ENCODE results near the gene FAM20B. TPM values are rescaled to one million over a fixed set of nuclear protein-coding genes. Genes with fewer than 3 reads are reported as not detected.

The FAM20B gene
- total and polyA plus RNA-seq, 2 of the 13 experiments (the other 11 are each of a cell fraction or from before 2014, with no cell fraction given) = 13.8 to 26.9 TPM

DNA sequence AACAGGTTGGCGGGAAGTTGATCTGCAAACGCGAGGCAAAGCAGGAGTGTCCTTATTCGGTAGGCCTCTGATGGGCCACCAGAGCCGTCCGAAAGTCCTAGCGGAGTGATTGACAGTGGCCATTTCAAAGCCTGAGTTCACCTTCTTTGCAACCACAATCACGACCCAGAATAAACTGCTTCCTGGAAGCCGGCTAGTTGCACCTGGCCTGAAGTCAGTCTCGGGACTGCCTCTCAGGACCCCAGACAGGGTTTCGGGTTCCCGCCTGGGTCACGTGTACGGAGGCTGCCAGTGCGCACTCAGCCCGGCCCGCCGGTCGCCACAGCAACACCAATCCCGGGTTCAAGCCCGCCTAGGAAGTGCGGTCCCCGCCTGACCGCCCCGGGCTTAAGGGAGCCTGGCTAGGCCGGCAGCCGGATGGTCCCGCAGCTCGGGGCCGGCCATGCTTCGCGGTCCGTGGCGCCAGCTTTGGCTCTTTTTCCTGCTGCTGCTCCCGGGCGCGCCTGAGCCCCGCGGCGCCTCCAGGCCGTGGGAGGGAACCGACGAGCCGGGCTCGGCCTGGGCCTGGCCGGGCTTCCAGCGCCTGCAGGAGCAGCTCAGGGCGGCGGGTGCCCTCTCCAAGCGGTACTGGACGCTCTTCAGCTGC, 56.1 kb downstream of the FAM20B start, which contains the start of gene TOR3A (continued):
- TF ChIP-seq ZNF572 (CRISPR knock-in tag; IDR thresholded peaks at IDR 0.05) (0 out of 2 replicates have a peak, but pooled peaks have one; percentile 39), ZFX (CRISPR knock-in tag; IDR thresholded peaks at IDR 0.05; ENCODE audit: low read depth) (peak; percentile 93), ZNF644 (CRISPR knock-in tag; IDR thresholded peaks at IDR 0.05; ENCODE audit: low read depth) (no peak), ZNF720 (CRISPR knock-in tag; IDR thresholded peaks at IDR 0.05) (no peak), MYNN (CRISPR knock-in tag; IDR thresholded peaks at IDR 0.05; ENCODE audit: low read depth) (no peak), CHD4 (IDR thresholded peaks at IDR 0.05; ENCODE audit: borderline replicate concordance, low read length) (no peak), KLF9 (CRISPR knock-in tag; IDR thresholded peaks at IDR 0.05; ENCODE audit: low read depth) (no peak), RBFOX2 (IDR thresholded peaks at IDR 0.05; ENCODE audit: low read depth, low read length) (peak; percentile 73), DR1 (CRISPR knock-in tag; IDR thresholded peaks at IDR 0.05) (peak; percentile 90), ZSCAN30 (CRISPR knock-in tag; IDR thresholded peaks at IDR 0.05) (no peak), HNF4A (CRISPR knock-in tag; IDR thresholded peaks at IDR 0.05) (peak; percentile 25; the same call in 1 of the 2 replicates), PRMT3 (CRISPR knock-in tag; IDR thresholded peaks at IDR 0.05; ENCODE audit: borderline replicate concordance, low read depth) (no peak), ZFP36L2 (CRISPR knock-in tag; IDR thresholded peaks at IDR 0.05) (0 out of 2 replicates have a peak, but pooled peaks have one; percentile 23), RXRA (CRISPR knock-in tag; IDR thresholded peaks at IDR 0.05) (peak; percentile 63; the same call in 1 of the 2 replicates), ZNF598 (CRISPR knock-in tag; IDR thresholded peaks at IDR 0.05; ENCODE audit: borderline replicate concordance) (peak; percentile 57; the same call in 1 of the 2 replicates)
- TF ChIP-seq, protein P1, sequence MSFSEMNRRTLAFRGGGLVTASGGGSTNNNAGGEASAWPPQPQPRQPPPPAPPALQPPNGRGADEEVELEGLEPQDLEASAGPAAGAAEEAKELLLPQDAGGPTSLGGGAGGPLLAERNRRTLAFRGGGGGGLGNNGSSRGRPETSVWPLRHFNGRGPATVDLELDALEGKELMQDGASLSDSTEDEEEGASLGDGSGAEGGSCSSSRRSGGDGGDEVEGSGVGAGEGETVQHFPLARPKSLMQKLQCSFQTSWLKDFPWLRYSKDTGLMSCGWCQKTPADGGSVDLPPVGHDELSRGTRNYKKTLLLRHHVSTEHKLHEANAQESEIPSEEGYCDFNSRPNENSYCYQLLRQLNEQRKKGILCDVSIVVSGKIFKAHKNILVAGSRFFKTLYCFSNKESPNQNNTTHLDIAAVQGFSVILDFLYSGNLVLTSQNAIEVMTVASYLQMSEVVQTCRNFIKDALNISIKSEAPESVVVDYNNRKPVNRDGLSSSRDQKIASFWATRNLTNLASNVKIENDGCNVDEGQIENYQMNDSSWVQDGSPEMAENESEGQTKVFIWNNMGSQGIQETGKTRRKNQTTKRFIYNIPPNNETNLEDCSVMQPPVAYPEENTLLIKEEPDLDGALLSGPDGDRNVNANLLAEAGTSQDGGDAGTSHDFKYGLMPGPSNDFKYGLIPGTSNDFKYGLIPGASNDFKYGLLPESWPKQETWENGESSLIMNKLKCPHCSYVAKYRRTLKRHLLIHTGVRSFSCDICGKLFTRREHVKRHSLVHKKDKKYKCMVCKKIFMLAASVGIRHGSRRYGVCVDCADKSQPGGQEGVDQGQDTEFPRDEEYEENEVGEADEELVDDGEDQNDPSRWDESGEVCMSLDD (CRISPR knock-in tag; IDR thresholded peaks at IDR 0.05; ENCODE audit: borderline replicate concordance) = peak; percentile 71; the same call in 1 of the 2 replicates
- TF ChIP-seq, protein P2, sequence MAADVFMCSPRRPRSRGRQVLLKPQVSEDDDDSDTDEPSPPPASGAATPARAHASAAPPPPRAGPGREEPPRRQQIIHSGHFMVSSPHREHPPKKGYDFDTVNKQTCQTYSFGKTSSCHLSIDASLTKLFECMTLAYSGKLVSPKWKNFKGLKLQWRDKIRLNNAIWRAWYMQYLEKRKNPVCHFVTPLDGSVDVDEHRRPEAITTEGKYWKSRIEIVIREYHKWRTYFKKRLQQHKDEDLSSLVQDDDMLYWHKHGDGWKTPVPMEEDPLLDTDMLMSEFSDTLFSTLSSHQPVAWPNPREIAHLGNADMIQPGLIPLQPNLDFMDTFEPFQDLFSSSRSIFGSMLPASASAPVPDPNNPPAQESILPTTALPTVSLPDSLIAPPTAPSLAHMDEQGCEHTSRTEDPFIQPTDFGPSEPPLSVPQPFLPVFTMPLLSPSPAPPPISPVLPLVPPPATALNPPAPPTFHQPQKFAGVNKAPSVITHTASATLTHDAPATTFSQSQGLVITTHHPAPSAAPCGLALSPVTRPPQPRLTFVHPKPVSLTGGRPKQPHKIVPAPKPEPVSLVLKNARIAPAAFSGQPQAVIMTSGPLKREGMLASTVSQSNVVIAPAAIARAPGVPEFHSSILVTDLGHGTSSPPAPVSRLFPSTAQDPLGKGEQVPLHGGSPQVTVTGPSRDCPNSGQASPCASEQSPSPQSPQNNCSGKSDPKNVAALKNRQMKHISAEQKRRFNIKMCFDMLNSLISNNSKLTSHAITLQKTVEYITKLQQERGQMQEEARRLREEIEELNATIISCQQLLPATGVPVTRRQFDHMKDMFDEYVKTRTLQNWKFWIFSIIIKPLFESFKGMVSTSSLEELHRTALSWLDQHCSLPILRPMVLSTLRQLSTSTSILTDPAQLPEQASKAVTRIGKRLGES (CRISPR knock-in tag; IDR thresholded peaks at IDR 0.05; ENCODE audit: borderline replicate concordance) = peak; percentile 76
- TF ChIP-seq, protein P3, sequence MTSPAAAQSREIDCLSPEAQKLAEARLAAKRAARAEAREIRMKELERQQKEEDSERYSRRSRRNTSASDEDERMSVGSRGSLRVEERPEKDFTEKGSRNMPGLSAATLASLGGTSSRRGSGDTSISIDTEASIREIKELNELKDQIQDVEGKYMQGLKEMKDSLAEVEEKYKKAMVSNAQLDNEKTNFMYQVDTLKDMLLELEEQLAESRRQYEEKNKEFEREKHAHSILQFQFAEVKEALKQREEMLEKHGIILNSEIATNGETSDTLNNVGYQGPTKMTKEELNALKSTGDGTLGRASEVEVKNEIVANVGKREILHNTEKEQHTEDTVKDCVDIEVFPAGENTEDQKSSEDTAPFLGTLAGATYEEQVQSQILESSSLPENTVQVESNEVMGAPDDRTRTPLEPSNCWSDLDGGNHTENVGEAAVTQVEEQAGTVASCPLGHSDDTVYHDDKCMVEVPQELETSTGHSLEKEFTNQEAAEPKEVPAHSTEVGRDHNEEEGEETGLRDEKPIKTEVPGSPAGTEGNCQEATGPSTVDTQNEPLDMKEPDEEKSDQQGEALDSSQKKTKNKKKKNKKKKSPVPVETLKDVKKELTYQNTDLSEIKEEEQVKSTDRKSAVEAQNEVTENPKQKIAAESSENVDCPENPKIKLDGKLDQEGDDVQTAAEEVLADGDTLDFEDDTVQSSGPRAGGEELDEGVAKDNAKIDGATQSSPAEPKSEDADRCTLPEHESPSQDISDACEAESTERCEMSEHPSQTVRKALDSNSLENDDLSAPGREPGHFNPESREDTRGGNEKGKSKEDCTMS (CRISPR knock-in tag; conservative IDR thresholded peaks at IDR 0.05) = no peak
- TF ChIP-seq, protein P4, sequence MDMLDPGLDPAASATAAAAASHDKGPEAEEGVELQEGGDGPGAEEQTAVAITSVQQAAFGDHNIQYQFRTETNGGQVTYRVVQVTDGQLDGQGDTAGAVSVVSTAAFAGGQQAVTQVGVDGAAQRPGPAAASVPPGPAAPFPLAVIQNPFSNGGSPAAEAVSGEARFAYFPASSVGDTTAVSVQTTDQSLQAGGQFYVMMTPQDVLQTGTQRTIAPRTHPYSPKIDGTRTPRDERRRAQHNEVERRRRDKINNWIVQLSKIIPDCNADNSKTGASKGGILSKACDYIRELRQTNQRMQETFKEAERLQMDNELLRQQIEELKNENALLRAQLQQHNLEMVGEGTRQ (IDR thresholded peaks at IDR 0.05; ENCODE audit: low read depth, low read length) = peak; percentile 81
- TF ChIP-seq, protein P4 (CRISPR knock-in tag; IDR thresholded peaks at IDR 0.05; ENCODE audit: borderline replicate concordance) = peak; percentile 94; the same call in 1 of the 2 replicates
